K562 (cell line): ENCODE results near the gene MAP3K2. TPM values are rescaled to one million over a fixed set of nuclear protein-coding genes. Genes with fewer than 3 reads are reported as not detected.

Experiments
- E2F3 ChIP-seq: fragments of 250-450 bp; sonication (Bioruptor Pico); IDR thresholded peaks from 2 replicates; pipeline ENCODE4 v1.4.0; 2020; ENCODE audit warnings: mild to moderate bottlenecking
- EP300 ChIP-seq: IDR thresholded peaks from 2 replicates; pipeline ENCODE4 v1.6.1; 2012; ENCODE audit warnings: low read length, improper control_type of control experiment
- LEF1 ChIP-seq: fragments of 450-650 bp; IDR thresholded peaks from 2 replicates; pipeline ENCODE4 v1.6.1; 2016; ENCODE audit warnings: mild to moderate bottlenecking
- MAFK ChIP-seq: IDR thresholded peaks from 2 replicates; pipeline ENCODE4 v1.6.1; 2011; ENCODE audit warnings: low read length, improper control_type of control experiment
- MEIS2 ChIP-seq: fragments of 450-650 bp; IDR thresholded peaks from 2 replicates; pipeline ENCODE4 v1.6.1; 2014; ENCODE audit warnings: mild to moderate bottlenecking; ENCODE audit not compliant: partially characterized antibody
- NCOA6 ChIP-seq: fragments of 450-650 bp; IDR thresholded peaks from 2 replicates; pipeline ENCODE4 v1.6.1; 2017; ENCODE audit warnings: mild to moderate bottlenecking
- NCOR1 ChIP-seq: fragments of 450-650 bp; IDR thresholded peaks from 2 replicates; pipeline ENCODE4 v1.6.1; 2016; ENCODE audit warnings: mild to moderate bottlenecking, moderate library complexity
- NFE2L1 ChIP-seq: fragments of 450-650 bp; IDR thresholded peaks from 2 replicates; pipeline ENCODE4 v1.6.1; 2016; ENCODE audit warnings: missing genetic modification characterization, low read depth, mild to moderate bottlenecking, missing compliant biosample characterization, moderate library complexity, borderline replicate concordance
- NONO ChIP-seq, 2 experiments: fragments of 200-400 bp in 1 of 2; fragments of 450-650 bp in 1 of 2; formaldehyde crosslinking in 1 of 2; IDR thresholded peaks; 2 replicates each; pipeline ENCODE4 v1.6.1; 2017; ENCODE audit warnings: low read depth in 2 of 2, mild to moderate bottlenecking in 2 of 2, moderate library complexity in 2 of 2, low read length in 1 of 2
- PTRF ChIP-seq: fragments of 450-650 bp; IDR thresholded peaks from 2 replicates; pipeline ENCODE4 v1.6.1; 2016; ENCODE audit warnings: mild to moderate bottlenecking, missing genetic modification characterization, missing compliant biosample characterization
- SIX5 ChIP-seq, 2 experiments: IDR thresholded peaks; 2 replicates each; pipeline ENCODE4 v1.6.1; 2011; ENCODE audit warnings: low read length in 2 of 2, borderline replicate concordance in 1 of 2, low read depth in 1 of 2, mild to moderate bottlenecking in 1 of 2, moderate library complexity in 1 of 2; ENCODE audit not compliant: insufficient read depth in 1 of 2
- ZBTB1 ChIP-seq: sonication (generic); formaldehyde crosslinking; IDR thresholded peaks from 2 replicates; pipeline ENCODE4 v1.8.1; 2023; ENCODE audit warnings: missing genetic modification reagents, low read depth, mild to moderate bottlenecking, borderline replicate concordance
- polyA plus RNA-seq, 8 experiments: library from polyadenylated mRNA; depleted of rRNA in 4 of 8; stranded (reverse) in 5 of 8; unstranded in 3 of 8; fragments of >200 nt; fragmentation: Nextera tagmentation in 2 of 8; fragmentation: Illumina TruSeq in 1 of 8; extraction: Ambion mirVana in 2 of 8; extraction: Trizol in 1 of 8; gene quantifications; 2 replicates each; pipeline versions ENCODE4 v1.2.1 to v1.2.3, GENCODE V29; 2011 to 2014; ENCODE audit warnings: inconsistent platforms in 1 of 8, missing spikeins in 1 of 8
- total RNA-seq, 7 experiments: library from RNA; depleted of rRNA in 6 of 7; stranded (reverse); fragments of >200 nt in 6 of 7; fragmentation: Illumina TruSeq in 2 of 7; extraction: Trizol in 2 of 7; gene quantifications; 2 replicates each; pipeline versions ENCODE4 v1.2.1 to v1.2.3, GENCODE V29; 2011 to 2021; ENCODE audit warnings: low replicate concordance in 1 of 7
- TF ChIP-seq, protein P1 (sequence below), 2 experiments: IDR thresholded peaks in 1 of 2; conservative IDR thresholded peaks in 1 of 2; 2 replicates each; pipeline ENCODE4 v1.6.1; 2016; ENCODE audit warnings: low read depth in 2 of 2, mild to moderate bottlenecking in 1 of 2, missing compliant biosample characterization in 1 of 2, missing genetic modification characterization in 1 of 2, moderate library complexity in 1 of 2

The MAP3K2 gene
- total and polyA plus RNA-seq, 9 of the 15 experiments (the other 6 are each of a cell fraction or from before 2014, with no cell fraction given), result 1.2 to 14.2 (median 5.7) TPM

DNA sequence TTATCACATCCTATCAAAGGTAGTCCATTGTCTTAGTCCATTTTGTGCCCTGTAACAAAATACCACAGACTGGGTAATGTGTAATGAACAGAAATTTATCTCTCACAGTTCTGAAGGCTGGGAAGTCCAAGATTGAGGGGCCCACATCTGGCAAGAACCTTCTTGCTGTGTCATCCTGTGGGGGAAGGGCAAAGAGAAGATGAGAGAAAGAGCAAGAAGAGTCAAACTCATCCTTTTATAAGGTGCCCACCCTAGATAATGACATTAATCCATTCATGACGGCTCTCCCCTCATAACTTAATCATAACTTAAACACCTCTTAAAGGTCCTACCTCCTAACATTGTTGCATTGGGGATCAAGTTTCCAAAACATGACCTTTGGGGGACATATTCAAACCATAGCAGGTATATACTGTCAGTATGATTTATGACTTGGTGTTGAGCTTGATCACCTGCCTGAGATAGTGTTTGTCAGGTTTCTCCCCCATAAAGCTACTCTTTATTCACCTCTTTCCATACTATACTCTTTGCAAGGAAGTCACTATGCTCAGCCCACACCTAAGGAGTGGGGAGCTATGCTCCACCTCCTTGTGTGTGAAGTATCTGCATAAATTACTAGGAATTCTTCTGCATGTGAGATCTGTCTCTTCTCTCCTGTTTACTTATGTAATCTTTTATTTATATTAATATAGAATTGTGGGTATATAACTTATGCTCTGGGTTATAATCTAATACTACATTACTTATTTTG lies 5.2 kb upstream of the MAP3K2 start (continued):
- TF ChIP-seq LEF1 (peak; percentile 81), SIX5 (IDR thresholded peaks at IDR 0.05; ENCODE audit: borderline replicate concordance in 1 of 2, insufficient read depth in 1 of 2, low read depth in 1 of 2, low read length in 2 of 2) (no peak), EP300 (peak; percentile 13; the same call in 1 of the 2 replicates), E2F3 (no peak), NCOR1 (peak; percentile 28; the same call in 1 of the 2 replicates), NCOA6 (0 out of 2 replicates have a peak, but pooled peaks have one; percentile 13), PTRF (tag) (no peak), MAFK (peak; percentile 67; the same call in 1 of the 2 replicates), NFE2L1 (tag) (peak; percentile 22; the same call in 1 of the 2 replicates), MEIS2 (peak; percentile 88), ZBTB1 (CRISPR knock-in tag) (no peak), NONO (IDR thresholded peaks at IDR 0.05; ENCODE audit: low read depth in 2 of 2, low read length in 1 of 2) (no peak)
- TF ChIP-seq, protein P1, sequence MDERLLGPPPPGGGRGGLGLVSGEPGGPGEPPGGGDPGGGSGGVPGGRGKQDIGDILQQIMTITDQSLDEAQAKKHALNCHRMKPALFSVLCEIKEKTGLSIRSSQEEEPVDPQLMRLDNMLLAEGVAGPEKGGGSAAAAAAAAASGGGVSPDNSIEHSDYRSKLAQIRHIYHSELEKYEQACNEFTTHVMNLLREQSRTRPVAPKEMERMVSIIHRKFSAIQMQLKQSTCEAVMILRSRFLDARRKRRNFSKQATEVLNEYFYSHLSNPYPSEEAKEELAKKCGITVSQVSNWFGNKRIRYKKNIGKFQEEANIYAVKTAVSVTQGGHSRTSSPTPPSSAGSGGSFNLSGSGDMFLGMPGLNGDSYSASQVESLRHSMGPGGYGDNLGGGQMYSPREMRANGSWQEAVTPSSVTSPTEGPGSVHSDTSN (CRISPR knock-in tag; IDR thresholded peaks at IDR 0.05; ENCODE audit: low read depth), result no peak
- TF ChIP-seq, protein P1 (tag; conservative IDR thresholded peaks at IDR 0.05; ENCODE audit: low read depth), result peak; percentile 83
